ENCODE results near the gene PRKCH. TPM values are rescaled to one million over a fixed set of nuclear protein-coding genes. Genes with fewer than 3 reads are reported as not detected.

The PRKCH gene
- total RNA-seq, 1 donor, result 3.3 TPM

DNA sequence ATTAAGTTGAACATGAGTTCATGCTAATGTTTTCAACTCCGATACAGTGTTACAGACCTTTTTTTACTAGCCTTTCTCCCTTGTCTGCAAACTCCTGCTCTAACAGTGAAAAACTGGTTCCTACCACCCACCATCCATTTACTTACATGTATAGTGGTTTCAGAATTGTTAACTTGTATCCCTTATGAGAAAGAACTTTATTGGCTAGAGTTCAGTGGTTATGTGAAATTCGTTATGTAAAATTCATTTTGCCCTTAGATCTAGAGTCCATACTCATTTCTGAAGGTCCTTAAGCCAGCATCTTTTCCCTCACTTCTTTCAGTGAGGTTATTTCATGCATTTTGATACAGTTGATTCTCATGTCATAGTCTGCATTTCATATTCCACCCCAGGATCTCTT is 51.0 kb downstream of the PRKCH start:
- Histone ChIP-seq H3K9me3 (ENCODE audit: low read depth, low read length) (peaks cover 6% of the 10 kb centered on the region), H3K36me3 (ENCODE audit: insufficient read depth, low read length) (no peaks in the 10 kb centered on the region), H3K4me1 (ENCODE audit: insufficient read depth, low read length) (no peaks in the 10 kb centered on the region), H3K27me3 (ENCODE audit: insufficient read depth, low read length) (no peaks in the 10 kb centered on the region), H3K27ac (ENCODE audit: low read depth, low read length) (no peak overlapping the region), H2AFZ (ENCODE audit: low read length) (no peak overlapping the region), H4K20me1 (ENCODE audit: insufficient read depth, low read length) (no peaks in the 10 kb centered on the region), H3K4me3 (ENCODE audit: insufficient read depth, low read length) (no peak overlapping the region), H3K4me2 (ENCODE audit: insufficient read depth, low read length) (no peak overlapping the region), H3K79me2 (ENCODE audit: insufficient read depth, low read length) (no peaks in the 10 kb centered on the region)
- TF ChIP-seq, protein P1, sequence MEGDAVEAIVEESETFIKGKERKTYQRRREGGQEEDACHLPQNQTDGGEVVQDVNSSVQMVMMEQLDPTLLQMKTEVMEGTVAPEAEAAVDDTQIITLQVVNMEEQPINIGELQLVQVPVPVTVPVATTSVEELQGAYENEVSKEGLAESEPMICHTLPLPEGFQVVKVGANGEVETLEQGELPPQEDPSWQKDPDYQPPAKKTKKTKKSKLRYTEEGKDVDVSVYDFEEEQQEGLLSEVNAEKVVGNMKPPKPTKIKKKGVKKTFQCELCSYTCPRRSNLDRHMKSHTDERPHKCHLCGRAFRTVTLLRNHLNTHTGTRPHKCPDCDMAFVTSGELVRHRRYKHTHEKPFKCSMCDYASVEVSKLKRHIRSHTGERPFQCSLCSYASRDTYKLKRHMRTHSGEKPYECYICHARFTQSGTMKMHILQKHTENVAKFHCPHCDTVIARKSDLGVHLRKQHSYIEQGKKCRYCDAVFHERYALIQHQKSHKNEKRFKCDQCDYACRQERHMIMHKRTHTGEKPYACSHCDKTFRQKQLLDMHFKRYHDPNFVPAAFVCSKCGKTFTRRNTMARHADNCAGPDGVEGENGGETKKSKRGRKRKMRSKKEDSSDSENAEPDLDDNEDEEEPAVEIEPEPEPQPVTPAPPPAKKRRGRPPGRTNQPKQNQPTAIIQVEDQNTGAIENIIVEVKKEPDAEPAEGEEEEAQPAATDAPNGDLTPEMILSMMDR (IDR thresholded peaks at IDR 0.05; ENCODE audit: extremely low read depth, low read depth, low read length), result no peak
- no peak for DNase-seq (ENCODE audit: insufficient read length, low spot score, missing footprints)

DNA sequence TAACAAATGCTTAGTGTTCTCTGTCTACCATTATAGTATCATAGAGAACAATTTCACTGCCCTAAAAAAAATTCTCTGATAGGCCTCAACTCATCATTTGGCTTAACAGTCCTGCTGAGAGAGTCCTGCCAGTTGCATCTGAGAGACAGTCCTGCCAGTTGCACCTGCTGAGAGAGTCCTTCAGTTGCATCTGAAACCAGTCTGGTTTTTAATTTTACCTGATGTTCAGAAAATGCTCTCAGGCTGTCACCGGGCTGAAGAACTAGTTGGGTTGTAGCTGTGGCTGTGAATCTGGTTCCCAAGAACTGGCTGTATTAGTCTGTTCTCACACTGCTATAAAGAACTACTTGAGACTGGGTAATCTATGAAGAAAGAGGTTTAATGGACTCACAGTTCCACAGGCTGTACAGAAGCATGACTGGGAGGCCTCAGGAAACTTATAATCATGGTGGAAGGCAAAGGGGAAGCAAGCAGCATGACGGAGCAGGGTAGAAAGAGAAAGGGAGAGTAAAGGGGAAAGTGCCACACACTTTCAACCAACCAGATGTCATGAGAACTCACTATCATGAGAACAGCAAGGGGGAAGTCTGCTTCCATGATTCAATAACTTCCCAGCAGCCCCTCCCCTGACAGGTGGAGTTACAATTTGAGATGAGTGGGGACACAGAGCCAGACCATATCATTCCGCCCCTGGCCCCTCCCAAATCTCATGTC is 51.6 kb downstream of the PRKCH start:
- TF ChIP-seq, protein P1 (IDR thresholded peaks at IDR 0.05; ENCODE audit: extremely low read depth, low read depth, low read length), result no peak
- Histone ChIP-seq H3K27ac (ENCODE audit: low read depth, low read length) (no peak overlapping the region), H2AFZ (ENCODE audit: low read length) (no peak overlapping the region), H3K79me2 (ENCODE audit: insufficient read depth, low read length) (no peaks in the 10 kb centered on the region), H3K9me3 (ENCODE audit: low read depth, low read length) (peaks cover 6% of the 10 kb centered on the region), H3K27me3 (ENCODE audit: insufficient read depth, low read length) (no peaks in the 10 kb centered on the region), H3K4me1 (ENCODE audit: insufficient read depth, low read length) (no peaks in the 10 kb centered on the region), H3K4me2 (ENCODE audit: insufficient read depth, low read length) (no peak overlapping the region), H3K4me3 (ENCODE audit: insufficient read depth, low read length) (no peak overlapping the region), H3K36me3 (ENCODE audit: insufficient read depth, low read length) (no peaks in the 10 kb centered on the region), H4K20me1 (ENCODE audit: insufficient read depth, low read length) (no peaks in the 10 kb centered on the region)
- no peak for DNase-seq (ENCODE audit: insufficient read length, low spot score, missing footprints)

DNA sequence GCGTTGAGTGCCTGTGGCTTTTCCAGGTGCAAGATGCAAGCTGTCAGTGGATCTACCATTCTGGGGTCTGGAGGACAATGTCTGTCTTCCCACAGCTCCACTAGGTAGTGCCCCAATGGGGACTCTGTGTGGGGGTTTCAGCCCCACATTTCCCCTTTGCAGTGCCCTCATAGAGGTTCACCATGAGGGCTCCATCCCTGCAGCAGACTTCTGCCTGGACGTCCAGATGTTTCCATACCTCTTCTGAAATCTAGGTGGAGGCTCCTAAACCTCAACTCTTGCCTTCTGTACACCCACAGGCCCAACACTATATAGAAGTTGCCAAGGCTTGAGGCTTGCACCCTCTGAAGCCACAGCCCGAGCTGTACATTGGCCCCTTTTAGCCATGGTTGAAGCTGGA is 52.9 kb downstream of the PRKCH start:
- TF ChIP-seq, protein P1 (IDR thresholded peaks at IDR 0.05; ENCODE audit: extremely low read depth, low read depth, low read length), result no peak
- Histone ChIP-seq H3K4me1 (ENCODE audit: insufficient read depth, low read length) (no peaks in the 10 kb centered on the region), H2AFZ (ENCODE audit: low read length) (no peak overlapping the region), H3K27ac (ENCODE audit: low read depth, low read length) (no peak overlapping the region), H3K36me3 (ENCODE audit: insufficient read depth, low read length) (no peaks in the 10 kb centered on the region), H3K27me3 (ENCODE audit: insufficient read depth, low read length) (no peaks in the 10 kb centered on the region), H3K4me2 (ENCODE audit: insufficient read depth, low read length) (no peak overlapping the region), H3K9me3 (ENCODE audit: low read depth, low read length) (peaks cover 6% of the 10 kb centered on the region), H3K79me2 (ENCODE audit: insufficient read depth, low read length) (no peaks in the 10 kb centered on the region), H3K4me3 (ENCODE audit: insufficient read depth, low read length) (no peak overlapping the region), H4K20me1 (ENCODE audit: insufficient read depth, low read length) (no peaks in the 10 kb centered on the region)
- DNase-seq (ENCODE audit: insufficient read length, low spot score, missing footprints), result no peak

DNA sequence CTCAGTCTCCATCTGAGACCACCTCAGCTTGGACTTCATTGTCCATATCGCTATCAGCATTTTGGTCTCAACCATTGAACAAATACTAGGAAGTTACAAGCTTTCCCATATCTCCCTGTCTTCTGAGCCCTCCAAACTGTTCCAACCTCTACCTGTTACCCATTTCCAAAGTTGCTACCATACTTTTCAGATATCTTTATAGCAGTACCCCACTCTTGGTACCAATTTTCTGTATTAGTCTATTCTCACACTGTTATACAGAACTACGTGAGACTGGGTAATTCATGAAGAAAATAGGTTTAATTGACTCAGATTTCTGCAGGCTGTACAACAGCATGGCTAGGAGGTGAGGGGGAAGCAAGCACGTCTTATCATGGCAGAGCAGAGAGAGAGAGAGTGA is 53.8 kb downstream of the PRKCH start:
- Histone ChIP-seq H3K4me1 (ENCODE audit: insufficient read depth, low read length) (no peaks in the 10 kb centered on the region), H3K4me2 (ENCODE audit: insufficient read depth, low read length) (no peak overlapping the region), H3K27ac (ENCODE audit: low read depth, low read length) (no peak overlapping the region), H3K27me3 (ENCODE audit: insufficient read depth, low read length) (no peaks in the 10 kb centered on the region), H2AFZ (ENCODE audit: low read length) (no peak overlapping the region), H3K36me3 (ENCODE audit: insufficient read depth, low read length) (no peaks in the 10 kb centered on the region), H3K79me2 (ENCODE audit: insufficient read depth, low read length) (no peaks in the 10 kb centered on the region), H3K9me3 (ENCODE audit: low read depth, low read length) (peaks cover 6% of the 10 kb centered on the region), H4K20me1 (ENCODE audit: insufficient read depth, low read length) (no peaks in the 10 kb centered on the region), H3K4me3 (ENCODE audit: insufficient read depth, low read length) (no peak overlapping the region)
- no peak for DNase-seq (ENCODE audit: insufficient read length, low spot score, missing footprints)
- TF ChIP-seq, protein P1 (IDR thresholded peaks at IDR 0.05; ENCODE audit: extremely low read depth, low read depth, low read length), result no peak
